GM19328 (cell line): Measurements from ENCODE around the gene TM9SF3.

Experiments
- ATAC-seq: cut with Tn5 transposase; IDR thresholded peaks from one replicate; pipeline ENCODE4 v1.9.1; 2021; ENCODE audit warnings: mild to moderate bottlenecking, moderate library complexity; ENCODE audit not compliant: unreplicated experiment

TM9SF3 gene

DNA sequence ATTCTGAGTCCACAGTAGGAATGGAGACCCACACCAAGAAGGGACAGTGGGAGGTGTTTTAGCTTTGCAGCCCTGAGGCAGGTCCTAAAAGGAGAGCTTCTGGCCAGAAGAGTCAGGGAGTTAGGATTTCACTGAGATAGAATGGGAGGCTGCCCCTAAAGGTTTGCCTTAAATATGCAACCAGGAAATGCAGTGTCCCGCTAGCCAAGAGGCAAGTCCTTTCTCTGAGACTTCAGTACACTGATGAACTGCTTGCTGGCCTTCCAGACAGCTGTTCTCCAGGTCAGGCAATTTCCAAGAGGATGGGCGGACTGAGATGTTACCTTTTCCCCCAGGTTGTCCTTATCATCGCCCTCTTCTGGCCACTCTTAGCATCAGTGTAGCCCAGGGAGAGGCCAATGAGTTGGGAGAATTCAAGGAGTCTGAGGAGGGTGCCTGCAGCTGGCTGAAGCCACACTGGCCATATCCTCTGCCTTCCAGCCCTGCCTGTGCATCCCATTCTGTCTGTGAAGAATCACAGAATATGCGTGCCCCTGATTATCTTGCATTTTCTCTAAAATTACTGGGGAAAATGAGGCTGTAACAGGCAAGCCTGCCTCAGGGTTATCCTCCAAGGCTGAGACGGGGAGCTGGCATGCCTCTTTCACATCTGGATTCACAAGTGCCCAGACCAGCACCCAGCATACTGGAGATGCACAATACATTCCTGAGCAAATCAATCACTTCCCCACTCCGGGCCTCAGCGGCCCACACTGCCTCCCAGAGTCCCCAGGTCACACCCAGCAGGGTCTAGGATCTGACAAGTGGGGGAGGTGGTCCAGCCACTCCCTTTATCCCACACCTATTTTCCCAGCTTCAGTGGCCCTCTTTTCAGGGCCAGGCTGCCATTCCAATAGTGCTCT is 75.5 kb downstream of the TM9SF3 start:
- no peak for ATAC-seq

DNA sequence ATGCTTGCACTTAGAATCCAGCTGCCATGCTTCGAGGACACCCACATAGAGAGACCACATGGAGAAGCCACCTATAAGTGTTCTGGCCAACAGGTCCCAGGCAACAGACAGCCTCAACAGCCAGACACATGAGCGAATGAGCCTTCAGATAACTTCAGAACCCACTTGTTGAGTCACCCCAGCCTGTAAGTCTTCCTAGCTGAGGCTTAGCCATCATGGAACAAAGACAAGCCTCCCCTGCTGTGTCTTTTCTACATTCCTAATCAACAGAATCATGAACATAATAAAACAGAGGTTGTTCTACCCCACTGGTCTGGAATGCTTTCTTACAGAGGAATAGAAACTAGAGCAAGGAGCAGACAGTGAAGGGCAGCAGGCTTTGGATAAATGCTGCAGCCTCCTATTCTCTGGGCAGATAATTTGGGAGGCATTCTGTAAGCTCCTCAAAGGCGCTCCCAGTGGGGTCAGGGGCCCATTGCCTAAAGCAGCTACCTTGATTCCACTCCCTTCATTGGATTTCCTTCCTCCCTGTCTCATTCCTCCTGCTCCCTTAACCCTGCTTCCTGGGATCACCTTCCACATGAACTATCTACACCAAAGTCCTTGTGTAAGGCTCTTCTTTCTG is 77.7 kb downstream of the TM9SF3 start:
- ATAC-seq = no peak

DNA sequence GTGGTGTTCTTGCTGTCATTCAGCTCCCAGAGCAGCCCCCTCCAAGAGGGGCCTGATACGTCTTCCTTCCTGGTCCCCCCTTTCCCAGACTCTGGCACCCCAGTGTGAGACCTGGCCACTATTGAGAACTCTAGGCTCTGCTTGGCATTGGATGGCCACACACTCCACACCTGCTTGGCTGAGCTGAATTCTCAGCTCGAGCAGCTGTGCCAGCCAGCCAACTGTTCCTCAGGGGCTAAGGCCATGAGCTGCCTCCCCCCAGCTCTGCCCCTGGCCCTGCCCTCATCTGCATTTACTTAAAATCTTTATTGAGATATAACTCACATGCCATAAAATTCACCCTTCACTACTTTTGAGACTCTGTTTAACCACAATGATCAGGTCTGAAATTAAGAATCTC is 79.8 kb downstream of the TM9SF3 start:
- ATAC-seq = no peak

DNA sequence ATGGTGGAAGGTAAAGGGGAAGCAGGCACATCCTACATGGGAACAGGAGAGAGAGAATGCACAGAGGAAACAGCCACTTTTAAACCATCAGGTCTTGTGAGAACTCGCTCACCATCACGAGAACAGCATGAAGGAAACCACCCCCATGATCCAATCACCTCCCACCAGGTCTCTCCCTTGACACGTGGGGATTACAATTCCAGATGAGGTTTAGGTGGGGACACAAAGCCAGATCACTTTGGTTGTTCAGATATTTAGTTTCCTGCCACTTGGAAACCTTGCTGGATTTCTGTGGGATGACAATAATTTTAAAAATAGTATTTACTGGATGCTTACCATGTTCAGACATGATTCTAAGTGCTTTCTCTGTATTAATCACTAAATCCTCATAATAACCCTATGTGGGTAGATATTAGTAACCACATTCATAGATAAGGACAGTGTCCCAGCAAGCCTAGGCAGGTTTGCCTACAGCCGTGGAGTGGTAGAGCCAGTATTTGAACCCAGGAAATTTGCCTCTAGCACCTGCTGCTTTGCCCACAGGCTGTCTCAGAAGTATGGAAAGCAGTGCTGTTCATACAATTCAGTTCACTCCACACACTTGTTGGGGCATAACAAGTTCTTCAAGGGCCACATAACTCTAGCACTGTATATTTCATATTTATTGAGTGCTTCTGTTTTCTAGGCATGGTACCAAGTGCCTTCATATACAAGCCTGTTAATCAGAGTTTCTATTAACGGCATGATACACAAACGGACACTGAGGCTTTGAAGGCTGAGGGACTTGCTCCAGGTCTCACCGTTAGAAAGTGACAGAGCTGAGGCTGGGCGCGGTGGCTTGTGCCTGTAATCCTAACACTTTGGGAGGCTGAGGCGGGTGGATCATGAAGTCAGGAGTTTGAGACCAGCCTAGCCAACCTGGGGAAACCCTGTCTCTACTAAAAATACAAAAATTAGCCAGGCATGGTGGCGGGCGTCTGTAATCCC is 81.4 kb downstream of the TM9SF3 start:
- no peak for ATAC-seq

DNA sequence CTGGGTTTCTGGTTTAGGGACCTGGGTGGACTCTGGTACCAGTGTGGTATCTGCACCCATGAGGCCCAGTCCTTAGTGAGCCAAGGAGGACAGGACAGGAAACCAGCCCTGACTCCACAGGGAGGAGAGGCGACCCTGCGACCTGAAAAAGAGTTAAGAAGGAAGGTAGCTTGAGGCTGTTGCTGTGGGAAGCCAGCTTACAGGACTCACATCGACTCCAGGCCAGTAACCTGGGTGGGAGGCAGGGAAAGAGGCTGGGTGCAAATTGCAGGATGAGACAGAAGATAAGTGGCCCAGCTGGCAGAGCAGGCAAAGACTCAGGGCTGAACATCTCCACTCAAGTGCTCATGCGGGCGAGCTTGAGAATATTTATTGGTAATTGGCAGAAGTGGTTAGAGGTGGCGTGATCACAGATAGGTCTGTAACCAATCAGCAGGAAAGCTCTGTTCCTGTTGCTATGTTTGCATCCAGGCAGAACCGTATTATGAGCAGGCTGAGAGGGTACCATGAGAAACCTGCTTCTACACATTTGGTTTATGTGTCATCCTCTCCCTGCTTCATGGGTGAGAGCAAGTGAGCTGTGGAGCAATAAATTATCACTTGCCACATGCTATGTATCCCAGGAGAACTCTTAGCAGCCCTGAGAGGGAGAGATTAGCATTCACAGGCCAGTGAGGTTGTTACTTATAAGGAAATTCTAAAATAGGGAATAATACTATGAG is 84.1 kb downstream of the TM9SF3 start:
- no peak for ATAC-seq

DNA sequence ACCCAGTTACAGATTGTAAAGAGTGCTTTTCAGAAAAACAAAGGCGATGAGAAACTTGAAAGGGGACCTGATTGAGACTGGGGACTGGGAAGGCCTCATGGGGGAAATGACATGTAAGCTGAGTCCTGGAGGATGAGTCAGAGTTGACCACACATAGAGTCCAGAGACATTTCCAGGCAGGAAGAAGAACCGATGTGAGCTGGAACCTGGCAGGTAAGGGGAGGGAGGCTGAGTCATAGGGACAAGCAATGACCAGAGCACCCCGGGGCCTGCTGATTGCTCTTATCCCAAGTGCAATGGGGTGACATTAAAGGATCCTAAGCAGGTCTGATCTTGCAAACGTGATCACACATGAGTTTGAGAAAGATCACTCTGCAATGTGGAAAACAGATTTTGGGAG is 84.8 kb downstream of the TM9SF3 start:
- ATAC-seq = no peak

DNA sequence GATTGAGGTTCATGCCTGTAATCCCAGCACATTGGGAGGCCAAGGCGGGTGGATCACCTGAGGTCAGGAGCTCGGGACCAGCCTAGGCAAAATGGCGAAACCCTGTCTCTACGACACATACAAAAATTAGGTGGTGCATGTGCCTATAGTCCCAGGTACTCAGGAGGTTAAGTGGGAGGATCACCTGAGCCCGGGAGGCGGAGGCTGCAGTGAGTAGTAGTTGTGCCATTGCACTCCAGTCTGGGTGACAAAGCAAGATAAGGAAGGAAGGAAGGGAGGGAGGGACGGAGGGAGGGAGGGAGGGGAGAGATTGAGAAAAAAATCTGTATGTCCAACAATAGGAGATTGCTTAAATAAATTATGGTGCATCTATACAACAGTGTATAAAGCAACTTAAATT is 86.3 kb downstream of the TM9SF3 start:
- no peak for ATAC-seq

DNA sequence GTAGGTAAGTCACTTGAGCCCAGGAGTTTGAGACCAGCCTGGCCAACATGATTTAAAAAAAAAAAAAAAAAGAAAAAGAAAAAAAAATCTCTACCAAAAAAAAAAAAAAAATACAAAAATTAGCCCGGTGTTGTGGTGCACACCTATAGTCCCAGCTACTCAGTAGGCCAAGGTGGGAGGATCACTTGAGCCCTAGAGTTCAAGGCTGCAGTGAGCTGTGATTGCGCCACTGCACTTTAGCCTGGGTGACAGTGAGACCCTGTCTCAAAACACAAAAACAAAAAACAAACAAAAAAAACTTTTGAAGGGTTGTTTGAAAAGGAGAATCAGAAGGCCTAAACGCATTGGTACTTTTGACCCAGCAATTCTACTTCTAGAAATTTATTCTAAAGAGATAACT is 86.8 kb downstream of the TM9SF3 start:
- ATAC-seq = no peak

DNA sequence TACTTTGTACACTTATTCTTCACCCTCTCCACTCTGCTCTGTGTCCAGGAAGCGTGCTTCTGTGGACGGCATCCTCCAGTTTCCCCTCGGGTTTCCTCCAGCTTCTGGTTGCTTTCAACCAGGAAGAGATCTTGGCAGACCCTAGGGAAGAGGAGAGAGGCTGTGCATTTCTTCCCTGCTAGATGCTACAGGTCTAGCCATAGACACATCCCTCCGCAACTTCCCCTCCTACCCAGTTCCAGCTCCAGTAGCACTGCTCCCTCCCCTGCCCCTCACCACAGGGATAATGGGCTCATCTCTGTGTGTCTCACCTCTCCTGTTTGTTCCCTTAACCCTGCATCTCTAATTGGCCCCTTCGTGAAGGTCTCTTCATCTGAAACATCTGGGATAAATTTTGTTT is 89.4 kb downstream of the TM9SF3 start:
- no peak for ATAC-seq

DNA sequence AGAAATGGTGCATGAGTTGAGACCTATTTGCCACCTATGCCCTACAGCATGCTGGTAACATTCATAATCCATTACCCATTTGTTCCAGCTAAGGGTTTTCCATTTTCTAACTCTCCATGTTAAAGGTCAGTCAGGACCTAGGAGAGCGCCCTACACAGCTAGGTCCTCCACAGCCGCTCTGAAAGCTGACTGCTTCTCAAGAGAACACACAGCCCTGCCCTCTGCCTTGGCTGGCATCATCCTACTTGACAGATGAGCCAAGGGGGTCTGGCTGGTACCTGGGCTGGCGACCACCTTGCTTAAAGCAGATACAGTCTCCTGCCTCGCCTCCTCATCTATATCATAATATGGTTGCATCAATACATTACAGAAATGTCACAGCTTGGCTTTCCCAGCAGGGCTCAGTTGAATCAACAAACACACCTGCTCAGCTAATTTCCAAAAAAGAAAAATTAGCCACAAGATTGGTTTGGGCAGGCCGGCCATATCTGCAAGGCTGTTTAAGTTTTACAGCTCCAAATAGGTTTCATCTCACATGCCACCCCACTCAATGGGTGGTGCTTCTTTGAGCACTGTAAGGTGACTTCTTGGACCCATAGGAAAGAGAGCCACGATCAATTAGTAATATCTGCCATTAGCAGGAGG is 90.4 kb downstream of the TM9SF3 start:
- no peak for ATAC-seq

DNA sequence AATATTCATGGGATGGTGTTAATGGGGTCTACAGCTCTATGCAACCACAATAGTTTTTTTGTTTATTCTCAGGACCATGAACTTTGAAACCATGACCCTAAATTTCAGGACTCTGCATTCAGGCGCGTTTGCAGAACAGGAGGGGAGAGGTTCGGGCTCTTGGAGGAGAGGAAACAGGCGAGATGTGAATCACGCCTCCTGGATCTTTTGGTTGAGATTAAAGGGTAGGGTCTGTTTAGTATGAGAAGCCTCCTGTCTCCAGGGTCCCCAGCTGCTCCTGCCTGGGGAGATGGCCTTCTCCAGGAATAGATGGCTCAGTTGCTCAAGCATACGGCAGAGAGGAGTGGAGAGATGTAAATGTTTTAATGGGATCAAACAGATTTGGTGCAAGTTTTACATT is 91.3 kb downstream of the TM9SF3 start:
- ATAC-seq = no peak

DNA sequence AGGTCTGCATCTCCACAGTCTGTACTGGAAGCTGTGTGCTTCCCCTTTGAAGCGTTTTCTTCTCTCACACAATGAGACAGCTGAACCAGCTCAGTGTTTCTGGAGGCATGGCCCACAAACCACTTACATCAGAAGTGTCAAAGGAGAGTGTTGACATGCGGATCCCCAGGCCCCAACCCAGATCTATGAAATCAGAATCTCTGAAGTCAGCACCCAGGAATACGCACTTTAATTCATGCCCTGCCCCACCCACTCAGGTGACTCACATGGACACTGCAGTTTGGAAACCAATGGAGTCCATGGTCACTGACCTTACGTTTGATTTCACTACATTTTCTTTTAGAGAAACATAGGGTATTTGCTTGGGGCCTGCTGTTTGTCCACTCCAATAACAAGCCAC is 92.1 kb downstream of the TM9SF3 start:
- no peak for ATAC-seq

DNA sequence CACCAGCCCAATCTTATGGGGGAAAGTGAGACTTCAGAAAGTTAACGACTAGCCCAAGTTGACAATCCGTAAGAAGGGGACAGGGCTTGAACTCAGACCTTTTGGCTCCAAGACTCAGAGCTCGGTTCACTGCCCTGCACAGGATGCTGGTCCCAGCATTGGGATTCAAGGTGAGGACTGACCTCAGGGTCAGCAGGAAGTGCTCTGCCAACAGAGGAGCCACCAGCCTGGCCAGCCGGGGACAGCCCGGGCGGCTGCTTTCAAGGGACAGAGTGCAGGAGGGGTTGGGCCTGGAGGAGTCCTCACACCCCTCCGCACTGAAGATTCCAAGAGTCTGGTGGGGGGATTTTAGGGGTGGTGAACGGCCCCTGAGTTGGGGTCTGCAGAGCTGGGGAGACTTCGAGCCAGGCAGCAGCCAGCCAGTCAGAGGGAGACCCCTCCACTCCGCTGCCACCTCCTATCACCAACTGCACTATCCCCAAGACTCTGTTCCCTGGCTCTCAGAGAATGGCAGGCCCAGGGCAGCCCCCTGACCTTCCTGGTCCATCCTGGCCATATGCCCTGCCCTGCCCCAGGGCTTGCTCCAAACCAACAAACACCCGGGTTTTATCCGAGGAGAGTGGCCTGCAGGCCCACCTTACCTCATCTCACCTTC is 92.8 kb downstream of the TM9SF3 start:
- no peak for ATAC-seq

DNA sequence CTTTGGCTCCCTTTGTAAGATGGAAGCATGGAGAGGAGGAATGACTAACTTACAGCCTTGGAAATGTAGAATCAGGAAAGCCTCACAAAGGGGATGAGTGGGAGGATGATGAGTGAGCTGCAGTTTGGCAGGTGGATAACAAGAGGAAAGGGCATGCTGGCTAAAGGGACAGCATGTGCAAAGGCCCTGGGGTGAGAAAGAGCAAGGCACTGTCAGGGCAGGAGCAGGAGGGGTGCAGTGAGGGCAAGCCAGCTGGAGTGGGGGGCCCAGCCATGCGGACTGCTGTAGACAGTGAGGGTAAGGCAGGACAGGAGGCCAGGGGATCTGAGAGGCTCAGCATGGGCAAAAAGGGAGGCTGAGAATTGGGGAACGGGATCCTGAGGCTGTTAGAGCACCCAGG is 93.6 kb downstream of the TM9SF3 start:
- ATAC-seq = no peak

DNA sequence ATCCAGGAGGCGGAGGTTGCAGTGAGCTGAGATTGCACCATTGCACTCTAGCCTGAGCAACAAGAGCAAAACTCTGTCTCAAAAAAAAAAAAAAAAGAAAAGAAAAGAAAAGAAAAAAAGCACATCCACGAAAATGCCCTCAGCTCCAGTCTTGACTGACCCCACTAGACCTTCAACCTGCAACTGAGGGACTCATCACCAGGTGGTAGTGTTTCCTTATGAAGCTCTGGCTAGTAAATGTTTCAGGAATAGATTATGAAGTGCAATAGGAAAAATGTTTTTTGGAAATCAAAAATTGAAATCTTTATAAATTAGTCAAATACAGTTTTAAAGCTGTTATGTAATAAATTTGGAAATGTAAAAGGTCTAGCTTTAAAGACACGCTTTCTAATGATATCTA is 95.5 kb downstream of the TM9SF3 start:
- ATAC-seq = no peak

DNA sequence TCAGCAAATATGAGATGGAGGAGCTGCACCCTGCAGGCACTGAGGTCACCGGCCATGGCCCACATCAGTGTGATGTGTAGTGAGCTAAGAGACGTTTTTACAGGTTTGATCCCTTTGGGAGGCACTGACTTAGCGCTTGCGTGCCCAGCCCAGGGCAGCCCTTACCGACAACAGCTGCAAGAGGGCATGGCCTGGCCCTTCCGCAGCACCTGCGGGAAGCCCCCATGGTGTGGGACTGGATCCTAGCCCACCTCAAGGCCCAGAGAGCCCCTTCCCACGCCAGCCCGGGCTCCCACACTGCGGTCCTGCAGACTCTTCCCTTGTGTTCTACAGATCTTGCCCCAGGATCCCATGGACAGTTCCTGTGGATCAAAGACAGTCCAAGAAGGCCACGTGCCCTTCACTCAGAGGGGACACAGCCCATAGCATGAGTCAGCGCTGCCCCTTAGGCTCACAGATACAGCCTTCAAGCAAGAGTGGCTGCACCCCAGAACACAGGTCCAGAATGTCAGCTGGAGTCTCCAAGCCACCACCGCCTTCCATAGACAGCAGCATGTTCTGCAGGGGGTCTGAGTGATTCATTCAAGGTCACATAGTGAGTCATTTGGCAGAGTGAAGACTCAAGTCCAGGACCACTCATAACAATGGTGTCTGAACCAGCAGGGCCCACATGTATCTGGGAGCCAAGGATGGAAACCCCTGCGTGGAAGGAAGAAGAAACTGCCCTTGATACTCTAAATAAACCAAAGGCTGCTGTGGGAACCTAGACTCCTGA is 98.5 kb downstream of the TM9SF3 start:
- ATAC-seq = no peak

DNA sequence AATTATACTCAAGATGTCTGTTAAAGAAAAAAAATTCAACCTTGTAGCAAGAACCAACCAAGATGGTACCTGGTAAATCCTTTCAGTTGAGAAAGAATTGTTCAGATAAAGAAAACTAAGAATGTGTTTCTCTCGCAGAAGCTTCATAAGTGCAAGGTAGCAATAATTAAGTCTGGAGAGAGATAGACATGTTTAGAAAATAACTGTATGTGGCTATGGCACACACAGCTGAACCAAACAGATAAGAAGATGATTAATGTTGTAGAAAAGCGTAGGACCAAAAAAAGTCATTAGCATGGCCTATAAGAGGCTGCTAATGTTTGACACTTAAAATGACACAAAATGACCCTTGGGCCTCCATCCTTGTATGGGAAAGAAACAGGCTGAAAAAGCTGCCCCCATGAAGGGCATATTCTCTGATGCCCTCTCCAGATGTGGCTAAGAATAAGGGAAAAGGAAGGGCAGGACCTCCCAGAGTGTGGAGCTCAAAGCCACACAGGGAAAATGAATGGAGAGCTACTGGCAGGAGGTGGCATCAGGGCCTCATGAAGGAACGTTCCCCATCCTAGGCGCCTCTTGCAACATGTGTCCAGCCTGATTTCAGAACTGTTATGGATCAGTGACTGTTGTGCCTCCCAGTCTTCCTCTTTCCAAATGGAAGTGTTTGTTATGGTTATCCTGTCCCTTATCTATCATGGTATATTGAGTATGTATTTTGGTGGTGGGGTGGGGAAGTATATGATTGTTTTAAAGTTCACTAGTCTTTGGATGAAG is 103.8 kb downstream of the TM9SF3 start:
- no peak for ATAC-seq

DNA sequence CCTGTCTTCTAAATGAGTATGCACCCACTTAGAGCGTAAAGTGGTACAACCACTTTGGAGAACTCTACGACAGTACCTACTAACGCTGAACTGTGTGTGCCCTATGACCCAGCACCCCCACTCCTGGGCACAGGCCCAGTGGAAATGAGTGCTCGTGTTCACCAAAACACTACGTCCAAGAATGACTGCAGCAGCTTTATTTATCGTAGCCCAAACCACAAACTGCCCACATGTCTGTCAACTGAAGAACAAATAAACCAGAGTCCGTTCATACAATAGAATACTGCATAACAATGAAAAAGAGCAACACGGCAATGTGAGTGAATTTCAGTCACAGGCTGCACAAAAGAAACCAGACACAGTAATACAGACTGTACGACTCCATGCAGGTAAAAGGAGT is 108.5 kb downstream of the TM9SF3 start:
- no peak for ATAC-seq
